Upper lobe of right lung (tissue), 1 donor: ENCODE measurements around the gene NDUFS6. TPM values are rescaled to one million over a fixed set of nuclear protein-coding genes. Genes with fewer than 3 reads are reported as not detected.

Experiments used
- ATAC-seq: fragments of 200-7000 bp; cut with Tn5 transposase; one replicate; pipeline ENCODE4 v1.9.1; 2020; ENCODE audit warnings: mild to moderate bottlenecking, moderate library complexity
- DNase-seq: peaks from one replicate; pipeline ENCODE4 v3.0.0-alpha.2; 2020
- H3K27ac ChIP-seq: fragments of 200-600 bp; one replicate; pipeline ENCODE4 v1.8.0; 2022
- H3K27me3 ChIP-seq: fragments of 200-600 bp; one replicate; pipeline ENCODE4 v1.8.0; 2022; ENCODE audit warnings: mild to moderate bottlenecking
- H3K36me3 ChIP-seq: fragments of 200-600 bp; one replicate; pipeline ENCODE4 v1.8.0; 2022
- H3K4me1 ChIP-seq: fragments of 200-600 bp; one replicate; pipeline ENCODE4 v1.8.0; 2022
- H3K4me3 ChIP-seq: fragments of 200-600 bp; one replicate; pipeline ENCODE4 v1.8.0; 2022; ENCODE audit warnings: mild to moderate bottlenecking
- H3K9me3 ChIP-seq: fragments of 200-600 bp; one replicate; pipeline ENCODE4 v1.8.0; 2022
- intact Hi-C: fragments of 100-400 bp; cut with DNase I; formaldehyde crosslinking; loops from one replicate; pipeline ENCODE4 v1.11.0; 2022
- total RNA-seq: library from RNA; stranded (reverse); fragmentation: NEBNext Ultra II Directional; extraction: Animal tissue kit (Norgen Biotek cat#: 25700); gene quantifications from one replicate; pipeline ENCODE4 v1.2.1, GENCODE V29; 2021
- TF ChIP-seq, protein P1 (sequence below): fragments of 200-600 bp; IDR thresholded peaks from one replicate; pipeline ENCODE4 v1.8.0; 2022; ENCODE audit warnings: antibody characterized with exemption
- donor health status: DM: no; HTN: yes; CAD: no; lungs with severe emphysema.

Gene NDUFS6
- total RNA-seq, 1 donor from 2014 or later: 23.5 TPM

GRCh38 chr5:1782385-1783215 is 18.6 kb upstream of the NDUFS6 start:
- DNase-seq: no peak
- Histone ChIP-seq H3K27me3 (peaks cover 26% of the 10 kb centered on the region), H3K36me3 (no peaks in the 10 kb centered on the region), H3K4me1 (no peaks in the 10 kb centered on the region), H3K4me3 (no peak overlapping the region), H3K27ac (no peak overlapping the region), H3K9me3 (no peaks in the 10 kb centered on the region)
- TF ChIP-seq, protein P1, sequence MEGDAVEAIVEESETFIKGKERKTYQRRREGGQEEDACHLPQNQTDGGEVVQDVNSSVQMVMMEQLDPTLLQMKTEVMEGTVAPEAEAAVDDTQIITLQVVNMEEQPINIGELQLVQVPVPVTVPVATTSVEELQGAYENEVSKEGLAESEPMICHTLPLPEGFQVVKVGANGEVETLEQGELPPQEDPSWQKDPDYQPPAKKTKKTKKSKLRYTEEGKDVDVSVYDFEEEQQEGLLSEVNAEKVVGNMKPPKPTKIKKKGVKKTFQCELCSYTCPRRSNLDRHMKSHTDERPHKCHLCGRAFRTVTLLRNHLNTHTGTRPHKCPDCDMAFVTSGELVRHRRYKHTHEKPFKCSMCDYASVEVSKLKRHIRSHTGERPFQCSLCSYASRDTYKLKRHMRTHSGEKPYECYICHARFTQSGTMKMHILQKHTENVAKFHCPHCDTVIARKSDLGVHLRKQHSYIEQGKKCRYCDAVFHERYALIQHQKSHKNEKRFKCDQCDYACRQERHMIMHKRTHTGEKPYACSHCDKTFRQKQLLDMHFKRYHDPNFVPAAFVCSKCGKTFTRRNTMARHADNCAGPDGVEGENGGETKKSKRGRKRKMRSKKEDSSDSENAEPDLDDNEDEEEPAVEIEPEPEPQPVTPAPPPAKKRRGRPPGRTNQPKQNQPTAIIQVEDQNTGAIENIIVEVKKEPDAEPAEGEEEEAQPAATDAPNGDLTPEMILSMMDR: no peak
- no peak for ATAC-seq
- intact Hi-C loops: no loop called here

GRCh38 chr5:1783216-1783554 is 18.0 kb upstream of the NDUFS6 start:
- H3K27ac ChIP-seq: no peak overlapping the region
- H3K4me1 ChIP-seq: no peaks in the 10 kb centered on the region
- intact Hi-C loops: no loop called here
- DNase-seq: no peak
- H3K4me3 ChIP-seq: no peak overlapping the region
- TF ChIP-seq, protein P1: no peak
- H3K27me3 ChIP-seq: peaks cover 26% of the 10 kb centered on the region
- H3K36me3 ChIP-seq: no peaks in the 10 kb centered on the region
- H3K9me3 ChIP-seq: no peaks in the 10 kb centered on the region
- no peak for ATAC-seq

GRCh38 chr5:1784197-1785050 is 16.8 kb upstream of the NDUFS6 start:
- Histone ChIP-seq H3K27ac (no peak overlapping the region), H3K27me3 (peaks cover 26% of the 10 kb centered on the region)

DNA sequence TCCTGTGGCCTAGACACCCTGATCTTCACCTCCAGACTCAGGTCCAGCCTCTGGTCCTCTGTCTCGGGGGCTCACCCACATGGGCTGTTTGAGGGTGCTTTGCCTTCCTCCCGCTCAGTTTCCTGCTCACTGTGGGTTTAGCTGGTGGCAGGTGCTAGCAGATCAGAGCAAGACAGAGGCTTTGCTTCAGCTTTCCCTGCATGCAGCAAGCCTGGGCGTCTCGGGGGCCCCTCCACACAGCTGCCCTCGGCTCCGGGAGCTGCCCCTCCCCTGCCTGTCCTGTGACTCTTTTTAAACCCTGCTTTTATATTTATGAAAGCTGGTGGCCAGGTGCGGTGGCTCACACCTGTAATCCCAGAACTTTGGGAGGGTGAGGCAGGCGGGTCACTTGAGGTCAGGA is 16.1 kb upstream of the NDUFS6 start:
- H3K27ac ChIP-seq: no peak overlapping the region
- TF ChIP-seq, protein P1: no peak
- DNase-seq: peak; percentile 40
- H3K4me3 ChIP-seq: no peak overlapping the region
- intact Hi-C loops: no loop called here
- ATAC-seq: no peak
- H3K4me1 ChIP-seq: peaks cover 5% of the 10 kb centered on the region
- H3K9me3 ChIP-seq: no peaks in the 10 kb centered on the region
- H3K36me3 ChIP-seq: no peaks in the 10 kb centered on the region
- H3K27me3 ChIP-seq: peaks cover 26% of the 10 kb centered on the region

More at GRCh38 chr5:1784197-1785050, 16.8 kb upstream of the NDUFS6 start:
- TF ChIP-seq, protein P1: no peak
- Histone ChIP-seq H3K36me3 (no peaks in the 10 kb centered on the region), H3K4me1 (no peaks in the 10 kb centered on the region), H3K9me3 (no peaks in the 10 kb centered on the region), H3K4me3 (no peak overlapping the region)
- ATAC-seq: no peak
- intact Hi-C loops: no loop called here
- DNase-seq: peak; percentile 48

- peaks cover 26% of the 10 kb centered on the region for H3K27me3 ChIP-seq
- peak; percentile 53 for DNase-seq
- no peaks in the 10 kb centered on the region for H3K36me3 ChIP-seq
- TF ChIP-seq, protein P1: no peak
- no peaks in the 10 kb centered on the region for H3K9me3 ChIP-seq
- peaks cover 6% of the 10 kb centered on the region for H3K4me1 ChIP-seq
- intact Hi-C loops: no loop called here
- no peak for ATAC-seq
- no peak overlapping the region for H3K27ac ChIP-seq
- no peak overlapping the region for H3K4me3 ChIP-seq
These were observed 15.2 kb upstream of the NDUFS6 start for GRCh38 chr5:1785984-1786383.
